ENCODE measurements around the gene FBXO10. TPM values are rescaled to one million over a fixed set of nuclear protein-coding genes. Genes with fewer than 3 reads are reported as not detected.

The FBXO10 gene
- total and polyA plus RNA-seq, 2 of the 8 experiments (the other 6 are each of a cell fraction or from before 2014, with no cell fraction given) = 13.1 to 13.9 TPM

DNA sequence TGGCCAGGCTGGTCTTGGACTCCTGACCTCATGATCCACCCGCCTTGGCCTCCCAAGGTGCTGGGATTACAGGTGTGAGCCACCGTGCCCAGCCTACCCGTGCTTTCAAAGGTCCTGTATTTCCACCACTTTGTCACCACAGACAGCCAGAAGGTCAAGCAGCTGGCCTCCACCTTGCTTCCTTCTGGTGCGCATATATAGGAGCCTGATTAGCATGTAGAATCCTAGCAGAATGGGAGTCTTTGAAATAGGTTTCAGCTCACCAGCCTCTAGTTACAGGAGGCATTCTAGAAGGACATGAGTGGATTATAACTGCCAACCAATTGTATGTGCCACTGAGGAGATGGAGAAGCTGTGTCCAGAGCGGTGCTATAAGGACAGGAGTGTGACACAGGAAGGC lies 71.6 kb downstream of the FBXO10 start:
- no peak overlapping the region for H3K14ac ChIP-seq (ENCODE audit: insufficient read length)
- no peak overlapping the region for H4K91ac ChIP-seq (replicated peaks; ENCODE audit: insufficient read length, low read length)
- H4K5ac ChIP-seq (ENCODE audit: insufficient read length, low read depth, low read length) = no peak overlapping the region
- no peak overlapping the region for H4K8ac ChIP-seq (ENCODE audit: extremely low read depth, insufficient read depth, low read length)
- no peaks in the 10 kb centered on the region for H3K23me2 ChIP-seq (ENCODE audit: low read depth, low read length)
- H3K9me3 ChIP-seq (ENCODE audit: insufficient read depth in 2 of 2, low read depth in 1 of 2, low read length in 1 of 2) = no peaks in the 10 kb centered on the region
- no peak overlapping the region for H3K4ac ChIP-seq (replicated peaks; ENCODE audit: insufficient read length, low read depth, low read length)
- no peak overlapping the region for H3K4me3 ChIP-seq (ENCODE audit: extremely low read depth in 1 of 4, insufficient read depth in 2 of 4, low read depth in 3 of 4, low read length in 4 of 4)
- 88% methylated on average over 5 of the region's 5 CpGs; no CpG with 5 or more reads in 1 of the 2 experiments for WGBS, 2 experiments (ENCODE audit: extremely low coverage in 1 of 2, insufficient coverage in 1 of 2, insufficient read length in 1 of 2, insufficient replicate concordance in 2 of 2, low coverage in 1 of 2, low lambda C conversion rate in 2 of 2, missing lambda C conversion rate in 1 of 2)
- no peak overlapping the region for H3K4me2 ChIP-seq (ENCODE audit: insufficient read depth in 1 of 2, low read depth in 2 of 2, low read length in 2 of 2)
- H3K18ac ChIP-seq (ENCODE audit: extremely low read depth, low read length) = no peak overlapping the region
- H2BK120ac ChIP-seq (replicated peaks; ENCODE audit: low read depth, low read length) = no peak overlapping the region
- H3K27ac ChIP-seq (ENCODE audit: low read depth, low read length) = no peak overlapping the region
- H3K4me1 ChIP-seq (replicated peaks in 1 of 4; ENCODE audit: control insufficient read depth in 3 of 4, insufficient read depth in 4 of 4, low read length in 3 of 4) = no peaks in the 10 kb centered on the region
- peaks cover 6 to 9% of the 10 kb centered on the region in 2 experiments for H4K20me1 ChIP-seq (replicated peaks in 1 of 2; ENCODE audit: control insufficient read depth in 1 of 2, insufficient read depth in 2 of 2, low read length in 2 of 2)
- no peak overlapping the region for H2AK5ac ChIP-seq (ENCODE audit: low read depth, low read length)
- no peak overlapping the region for H3K9ac ChIP-seq (replicated peaks in 1 of 4; ENCODE audit: extremely low read depth in 1 of 4, low read depth in 3 of 4, low read length in 3 of 4)
- no peaks in the 10 kb centered on the region; the same call in 1 of the 2 replicates for H3K79me1 ChIP-seq (ENCODE audit: low read depth, low read length)
- H3K23ac ChIP-seq (ENCODE audit: insufficient read length) = no peak overlapping the region
- no peaks in the 10 kb centered on the region for H3K79me2 ChIP-seq (ENCODE audit: control insufficient read depth in 1 of 2, insufficient read depth in 2 of 2, low read length in 2 of 2)
- H2BK15ac ChIP-seq (ENCODE audit: low read length) = no peak overlapping the region
- ChIA-PET CTCF (ENCODE audit: partially characterized antibody) (no interaction called here), POLR2A (ENCODE audit: partially characterized antibody) (interaction anchor here (1.1 to 3.5 kb wide), 4 partner anchors 8 to 38 kb away, joined by 3 to 15 read pairs (median 4); partner anchors contain the start of gene POLR1E)
- no peak overlapping the region for H2AFZ ChIP-seq (ENCODE audit: low read length)
- DNase-seq (ENCODE audit: low read depth in 1 of 2, low spot score in 2 of 2) (no peak), FAIRE-seq (no peak)
- no peak overlapping the region for H2BK12ac ChIP-seq (ENCODE audit: low read depth, low read length)
- no peak overlapping the region for H3K56ac ChIP-seq (replicated peaks; ENCODE audit: insufficient read length, low read depth, low read length)
- no peak overlapping the region for H2BK5ac ChIP-seq (ENCODE audit: low read depth, low read length)
- no peaks in the 10 kb centered on the region for H3K27me3 ChIP-seq (replicated peaks in 1 of 4; ENCODE audit: control insufficient read depth in 3 of 4, extremely low read depth in 1 of 4, insufficient read depth in 3 of 4, low read length in 3 of 4)
- H3K36me3 ChIP-seq (ENCODE audit: control insufficient read depth in 2 of 4, insufficient read depth in 4 of 4, low read length in 3 of 4) = peaks cover 11 to 52% (median 38%) of the 10 kb centered on the region in 4 experiments
- no peak overlapping the region for H2BK20ac ChIP-seq (ENCODE audit: low read length)
